Panc1 (cell line): ENCODE results near the gene FRG2. TPM values are rescaled to one million over a fixed set of nuclear protein-coding genes. Genes with fewer than 3 reads are reported as not detected.
"Not testable (repeated sequence)": the region's sequence is repeated elsewhere in the genome, so short reads cannot be mapped to it uniquely, and the experiment has no call there.

Experiments
- ATAC-seq: fragments of 200-7000 bp; cut with Tn5 transposase; 2 replicates; pipeline ENCODE4 v1.9.1; 2020; ENCODE audit warnings: mild to moderate bottlenecking, moderate library complexity
- BruUV-seq: library from RNA; stranded (reverse); fragments of 400-500 nt; replicated peaks from 2 replicates; lab custom pipeline; 2021; lab: Mats Ljungman, UMichigan
- CTCF ChIA-PET: fragments of 300-600 bp; sonication (Branson Sonifier 250); formaldehyde crosslinking; loops from one replicate; lab custom pipeline; 2022; ENCODE audit warnings: antibody characterized with exemption; lab: Charles Lee
- POLR2A ChIA-PET: fragments of 300-600 bp; sonication (Branson Sonifier 250); formaldehyde crosslinking; loops from one replicate; lab custom pipeline; 2022; ENCODE audit warnings: antibody characterized with exemption; lab: Charles Lee
- DNase-seq: peaks from one replicate; pipeline ENCODE4 v3.0.0-alpha.2; 2010; ENCODE audit warnings: low read depth, low spot score
- H3K27ac ChIP-seq: 2 replicates; pipeline ENCODE4 v1.5.1; 2011; ENCODE audit warnings: mild to moderate bottlenecking, low read length, inconsistent platforms
- H3K27me3 ChIP-seq: fragments of 200-500 bp; sonication (Bioruptor generic); 2 replicates; pipeline ENCODE4 v1.6.0; 2014; ENCODE audit warnings: low read length, inconsistent platforms; ENCODE audit not compliant: control insufficient read depth, insufficient read depth
- H3K36me3 ChIP-seq: fragments of 200-500 bp; sonication (Bioruptor generic); 2 replicates; pipeline ENCODE4 v1.5.1; 2014; ENCODE audit warnings: inconsistent platforms, mild to moderate bottlenecking, low read length, moderate library complexity; ENCODE audit not compliant: control insufficient read depth, insufficient read depth
- H3K4me1 ChIP-seq: 2 replicates; pipeline ENCODE4 v1.5.1; 2011; ENCODE audit warnings: inconsistent platforms, mild to moderate bottlenecking, low read length, moderate library complexity; ENCODE audit not compliant: control insufficient read depth, insufficient read depth
- H3K4me3 ChIP-seq, 2 experiments: 2 replicates each; pipeline ENCODE4 v1.5.1; 2011 to 2012; ENCODE audit warnings: low read depth in 2 of 2, low read length in 2 of 2, mild to moderate bottlenecking in 2 of 2, inconsistent platforms in 1 of 2, moderate library complexity in 1 of 2
- H3K9me3 ChIP-seq: fragments of 200-500 bp; sonication (Bioruptor generic); 2 replicates; pipeline ENCODE4 v1.5.1; 2014; ENCODE audit warnings: low read depth, mild to moderate bottlenecking, inconsistent platforms, low read length, moderate library complexity; ENCODE audit not compliant: control insufficient read depth, insufficient read depth
- POLR2AphosphoS5 ChIP-seq: IDR thresholded peaks from 2 replicates; pipeline ENCODE4 v1.6.1; 2012; ENCODE audit warnings: mild to moderate bottlenecking, low read depth, low read length, moderate library complexity
- REST ChIP-seq, 2 experiments: IDR thresholded peaks; 2 replicates each; pipeline ENCODE4 v1.6.1; 2011 to 2012; ENCODE audit warnings: low read depth in 2 of 2, control low read depth in 1 of 2, low read length in 1 of 2, mild to moderate bottlenecking in 1 of 2, moderate library complexity in 1 of 2; ENCODE audit not compliant: insufficient read depth in 1 of 2
- SIN3A ChIP-seq: IDR thresholded peaks from 2 replicates; pipeline ENCODE4 v1.6.1; 2012; ENCODE audit warnings: low read depth, mild to moderate bottlenecking, low read length, moderate library complexity, borderline replicate concordance; ENCODE audit not compliant: insufficient read depth
- TCF7L2 ChIP-seq: IDR thresholded peaks from 2 replicates; pipeline ENCODE4 v1.6.1; 2011; ENCODE audit warnings: mild to moderate bottlenecking, low read depth, low read length, inconsistent platforms
- in situ Hi-C: cut with HindIII; loops from 2 replicates; pipeline ENCODE4 v1.10.0; 2016; ENCODE audit warnings: low sequenced_read_pairs, low pct_unique_long_range_greater_than_20kb
- intact Hi-C: fragments of 100-400 bp; cut with micrococcal nuclease; formaldehyde crosslinking; loops from one replicate; pipeline ENCODE4 v1.10.0; 2022; ENCODE audit not compliant: unreplicated experiment
- total RNA-seq: library from RNA; stranded (reverse); gene quantifications from one replicate; pipeline ENCODE4 v1.2.1, GENCODE V29; 2021; ENCODE audit not compliant: unreplicated experiment
- TF ChIP-seq, protein P1 (sequence below): fragments of 450-650 bp; IDR thresholded peaks from 2 replicates; pipeline ENCODE4 v1.5.1; 2017; ENCODE audit warnings: mild to moderate bottlenecking

Gene FRG2
- total RNA-seq, 1 experiment from 2014 or later = not detected

GRCh38 chr4:189988877-189989431, 38.1 kb downstream of the FRG2 start:
- intact Hi-C loops = no loop called here
- CTCF ChIA-PET = no interaction called here
- POLR2A ChIA-PET = no interaction called here
- Histone ChIP-seq H3K27ac (no peak overlapping the region), H3K9me3 (no peaks in the 10 kb centered on the region), H3K36me3 (no peaks in the 10 kb centered on the region), H3K27me3 (no peaks in the 10 kb centered on the region), H3K4me3 (no peak overlapping the region), H3K4me1 (no peaks in the 10 kb centered on the region)
- ATAC-seq = no peak
- no peak for DNase-seq
- in situ Hi-C loops = no loop called here
- no TSS peak for BruUV-seq
- no peak for TF ChIP-seq POLR2AphosphoS5
- TF ChIP-seq SIN3A = no peak
- TF ChIP-seq, protein P1, sequence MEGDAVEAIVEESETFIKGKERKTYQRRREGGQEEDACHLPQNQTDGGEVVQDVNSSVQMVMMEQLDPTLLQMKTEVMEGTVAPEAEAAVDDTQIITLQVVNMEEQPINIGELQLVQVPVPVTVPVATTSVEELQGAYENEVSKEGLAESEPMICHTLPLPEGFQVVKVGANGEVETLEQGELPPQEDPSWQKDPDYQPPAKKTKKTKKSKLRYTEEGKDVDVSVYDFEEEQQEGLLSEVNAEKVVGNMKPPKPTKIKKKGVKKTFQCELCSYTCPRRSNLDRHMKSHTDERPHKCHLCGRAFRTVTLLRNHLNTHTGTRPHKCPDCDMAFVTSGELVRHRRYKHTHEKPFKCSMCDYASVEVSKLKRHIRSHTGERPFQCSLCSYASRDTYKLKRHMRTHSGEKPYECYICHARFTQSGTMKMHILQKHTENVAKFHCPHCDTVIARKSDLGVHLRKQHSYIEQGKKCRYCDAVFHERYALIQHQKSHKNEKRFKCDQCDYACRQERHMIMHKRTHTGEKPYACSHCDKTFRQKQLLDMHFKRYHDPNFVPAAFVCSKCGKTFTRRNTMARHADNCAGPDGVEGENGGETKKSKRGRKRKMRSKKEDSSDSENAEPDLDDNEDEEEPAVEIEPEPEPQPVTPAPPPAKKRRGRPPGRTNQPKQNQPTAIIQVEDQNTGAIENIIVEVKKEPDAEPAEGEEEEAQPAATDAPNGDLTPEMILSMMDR = no peak
- TF ChIP-seq TCF7L2 = no peak
- TF ChIP-seq REST (IDR thresholded peaks at IDR 0.05; ENCODE audit: insufficient read depth in 1 of 2, low read depth in 2 of 2, low read length in 1 of 2) = no peak

DNA sequence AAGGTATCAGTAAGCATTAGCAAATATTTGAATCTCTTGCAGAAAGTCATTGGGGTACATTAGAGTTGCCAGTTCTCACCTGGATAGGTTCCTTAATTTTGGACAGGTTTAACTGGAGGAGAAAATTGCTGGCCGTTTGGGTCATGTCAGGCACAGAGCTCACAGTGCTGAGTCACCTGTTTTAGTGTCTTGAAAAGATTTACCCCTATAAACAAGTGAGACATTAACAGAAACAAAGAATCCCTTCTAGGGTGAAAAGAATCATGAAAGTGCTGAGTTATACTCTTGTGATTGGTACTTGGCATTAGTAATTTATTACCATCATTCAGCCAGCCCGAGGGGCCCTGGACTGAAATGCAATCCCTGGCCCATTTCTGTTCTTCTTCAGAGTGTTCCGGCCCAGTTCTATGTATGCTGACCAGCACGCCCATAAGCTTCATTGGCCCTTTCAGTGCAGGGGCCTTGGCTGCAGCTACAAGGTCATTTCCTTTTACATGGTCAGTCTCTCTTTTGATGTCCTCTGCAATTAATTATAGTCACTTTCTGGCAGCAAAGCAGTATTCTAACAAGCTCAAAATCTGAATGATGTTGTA, 41.3 kb downstream of the FRG2 start:
- DNase-seq, ATAC-seq, H3K27ac ChIP-seq, in situ Hi-C loops, POLR2A ChIA-PET, BruUV-seq, H3K4me3 ChIP-seq, H3K27me3 ChIP-seq, intact Hi-C loops, H3K36me3 ChIP-seq, H3K9me3 ChIP-seq, H3K4me1 ChIP-seq, CTCF ChIA-PET: not testable (repeated sequence)

GRCh38 chr4:189984661-189985060, 42.4 kb downstream of the FRG2 start:
- H3K4me3 ChIP-seq, H3K36me3 ChIP-seq, ATAC-seq, DNase-seq, BruUV-seq, H3K27me3 ChIP-seq, H3K4me1 ChIP-seq, in situ Hi-C loops, H3K27ac ChIP-seq, H3K9me3 ChIP-seq, CTCF ChIA-PET, intact Hi-C loops, POLR2A ChIA-PET: not testable (repeated sequence)

- H3K27ac ChIP-seq, H3K4me3 ChIP-seq, H3K9me3 ChIP-seq, CTCF ChIA-PET, intact Hi-C loops, H3K36me3 ChIP-seq, BruUV-seq, POLR2A ChIA-PET, DNase-seq, in situ Hi-C loops, H3K27me3 ChIP-seq, H3K4me1 ChIP-seq, ATAC-seq: not testable (repeated sequence)
These were observed 43.0 kb downstream of the FRG2 start for GRCh38 chr4:189983916-189984526.
